NCI-H526 treated with DMSO at 0.1 percent for 48 hours (cell line): ENCODE measurements around the gene NUDT1.
"Not testable (repeated sequence)": the region's sequence is repeated elsewhere in the genome, so short reads cannot be mapped to it uniquely, and the experiment has no call there.

Experiments used
- DNase-seq: peaks from one replicate; lab custom pipeline; 2025; lab: John Stamatoyannopoulos, UW

Gene NUDT1

GRCh38 chr7:2249744-2250323 lies 7.8 kb downstream of the NUDT1 start:
- no peak for DNase-seq

- DNase-seq, result no peak
Measured at GRCh38 chr7:2251381-2251780, 9.4 kb downstream of the NUDT1 start.

DNA sequence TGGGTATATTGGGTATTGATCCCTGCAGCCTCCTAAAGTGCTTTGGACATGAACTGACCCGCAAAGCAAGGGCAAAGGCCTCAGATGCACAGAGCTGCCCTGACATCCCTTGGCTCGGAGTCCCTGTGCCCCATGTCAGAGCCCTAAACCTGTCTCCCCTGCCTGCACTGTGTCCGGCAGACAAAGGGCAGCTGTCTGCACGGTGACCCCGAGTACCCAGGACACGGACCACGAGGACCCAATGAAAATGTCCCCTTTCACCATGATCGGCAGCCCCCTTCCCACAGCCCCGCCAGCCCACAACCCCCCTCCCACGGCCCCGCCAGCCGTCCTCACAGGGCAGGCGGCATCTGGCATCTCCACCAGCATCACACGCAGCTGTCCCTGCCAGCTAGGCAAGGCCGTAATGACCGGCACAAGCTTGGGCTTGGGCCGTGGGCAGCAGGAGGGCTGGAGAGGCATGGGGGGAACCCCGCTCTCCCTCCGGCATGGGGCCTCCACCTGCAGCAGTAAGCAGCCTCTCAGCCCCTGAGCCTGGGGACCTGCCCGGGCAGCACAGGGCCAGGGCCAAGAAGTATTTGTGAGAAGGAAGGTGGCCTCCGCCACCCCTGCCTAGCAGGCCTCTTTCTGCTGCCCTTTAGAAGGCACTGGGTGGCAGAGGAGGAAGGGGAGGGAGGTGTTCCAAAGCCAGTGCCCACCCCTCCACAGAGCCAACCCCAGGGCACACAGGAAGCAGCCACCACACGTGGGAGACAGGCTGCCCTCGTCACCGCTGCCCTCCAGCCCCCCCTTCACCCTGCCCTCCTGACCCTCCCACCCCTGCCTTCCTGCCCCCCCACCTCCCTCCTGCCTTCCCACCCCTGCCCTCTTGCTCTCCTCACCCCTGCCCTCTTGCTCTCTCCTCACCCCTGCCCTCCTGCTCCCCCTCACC lies 10.1 kb downstream of the NUDT1 start:
- DNase-seq, result no peak

- no peak for DNase-seq
Measured at GRCh38 chr7:2253021-2253420, 11.0 kb downstream of the NUDT1 start.

DNA sequence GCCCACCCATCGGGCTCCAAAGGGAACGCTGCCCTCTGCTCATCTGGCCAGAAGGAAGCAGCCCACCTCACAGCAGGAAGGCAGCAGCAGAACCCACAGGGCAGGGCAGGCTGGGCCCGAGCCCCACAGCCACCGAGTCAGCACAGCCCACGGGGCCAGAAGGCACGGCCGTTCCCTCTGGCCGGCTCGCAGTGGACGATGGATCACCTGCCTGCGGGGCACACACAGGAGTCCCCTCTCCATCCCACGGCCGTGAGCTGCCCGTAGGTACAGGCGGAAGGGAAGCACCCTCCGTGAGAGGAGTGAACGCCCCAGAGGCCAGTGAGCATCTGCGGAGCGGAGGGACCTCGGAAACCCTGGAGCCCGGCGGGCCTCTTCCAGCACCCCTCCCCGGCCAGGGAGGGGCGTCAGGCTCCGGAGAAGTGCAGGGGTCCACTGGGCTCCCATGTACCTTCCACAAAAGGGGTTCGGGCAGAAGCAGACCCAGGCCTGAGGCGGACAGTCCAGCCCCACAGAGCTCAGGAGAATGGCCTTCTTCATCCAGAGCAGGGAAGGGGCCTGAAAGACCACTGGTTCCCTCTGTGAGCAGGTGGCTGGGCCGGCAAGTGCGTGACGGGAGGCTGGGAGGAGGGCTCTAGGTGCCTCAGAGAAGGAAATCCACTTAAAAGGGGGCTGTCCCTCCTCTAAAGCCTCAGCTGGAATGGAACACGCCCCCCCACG lies 11.7 kb downstream of the NUDT1 start:
- DNase-seq, result no peak

- DNase-seq, result no peak
Measured at GRCh38 chr7:2254429-2255144, 12.6 kb downstream of the NUDT1 start.

DNA sequence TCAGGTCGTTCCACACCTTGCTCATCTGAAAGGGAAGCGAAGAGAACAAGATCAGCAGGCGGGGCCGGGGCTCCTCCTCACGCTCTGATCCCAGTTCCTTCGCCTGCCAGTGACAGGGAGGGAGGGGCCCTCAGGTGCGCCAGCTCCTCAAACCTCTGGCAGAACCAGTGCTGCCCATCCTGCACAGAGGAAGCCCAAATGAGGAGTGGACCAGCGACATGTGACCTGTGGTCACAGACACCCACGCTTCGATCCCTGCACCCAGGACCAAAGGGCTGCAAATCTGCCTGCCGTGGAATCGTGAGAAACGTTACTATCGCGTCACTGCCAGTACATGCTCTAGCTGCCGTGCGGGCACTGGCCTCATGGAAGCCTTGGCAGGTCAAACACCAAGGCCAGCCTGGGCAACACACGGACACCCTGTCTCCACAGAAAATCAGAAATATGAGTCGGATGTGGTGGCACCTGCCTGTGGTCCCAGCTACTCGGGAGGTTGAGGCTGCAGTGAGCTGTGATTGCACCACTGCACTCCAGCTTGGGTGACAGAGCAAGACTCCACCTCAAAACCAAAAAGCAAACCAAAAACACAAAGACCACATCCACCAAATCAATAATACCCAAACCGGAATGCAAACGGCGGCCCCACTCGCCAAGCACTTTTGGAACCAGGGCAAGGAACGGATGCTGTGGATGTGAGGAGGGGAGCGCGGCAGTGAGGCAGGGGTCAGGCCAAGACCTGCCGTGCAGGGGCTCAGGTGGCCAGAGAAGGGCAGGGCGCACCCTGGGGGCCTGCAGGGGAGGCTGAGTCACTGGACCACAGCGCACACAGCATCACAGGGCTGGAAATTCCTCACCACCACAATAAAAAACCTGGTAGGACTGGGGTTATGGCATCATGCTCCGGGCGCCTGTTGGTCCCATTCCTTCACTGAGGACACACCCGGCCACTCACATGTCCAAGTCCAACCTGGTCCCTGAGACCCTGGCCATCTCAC lies 13.4 kb downstream of the NUDT1 start:
- no peak for DNase-seq

GRCh38 chr7:2256306-2257045 lies 14.4 kb downstream of the NUDT1 start:
- no peak for DNase-seq

GRCh38 chr7:2257046-2257551 lies 15.1 kb downstream of the NUDT1 start:
- DNase-seq, result no peak

DNA sequence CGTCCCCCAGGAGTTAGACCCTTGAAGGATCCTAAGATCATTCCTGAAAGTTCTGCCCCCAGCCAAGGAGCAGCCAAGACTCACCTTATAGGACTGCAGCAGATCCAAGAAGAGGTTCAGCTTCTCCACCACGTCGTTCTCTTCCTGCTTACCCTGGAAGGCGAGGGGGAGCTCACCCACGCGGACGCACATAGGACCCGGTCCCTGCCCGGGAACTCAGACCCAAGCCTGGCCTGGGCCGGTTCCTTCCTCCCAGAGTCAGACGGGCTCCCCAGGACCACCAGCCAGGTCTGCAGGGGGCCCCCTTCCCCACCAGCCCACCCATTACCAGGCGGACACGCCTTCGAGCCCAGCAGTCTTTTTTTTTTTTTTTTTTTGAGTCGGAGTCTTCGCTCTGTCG lies 15.6 kb downstream of the NUDT1 start:
- no peak for DNase-seq

- no peak for DNase-seq
Measured at GRCh38 chr7:2258661-2259365, 16.8 kb downstream of the NUDT1 start.

GRCh38 chr7:2259480-2259879 lies 17.5 kb downstream of the NUDT1 start:
- DNase-seq, result no peak

GRCh38 chr7:2260820-2261219 lies 18.8 kb downstream of the NUDT1 start:
- no peak for DNase-seq

DNA sequence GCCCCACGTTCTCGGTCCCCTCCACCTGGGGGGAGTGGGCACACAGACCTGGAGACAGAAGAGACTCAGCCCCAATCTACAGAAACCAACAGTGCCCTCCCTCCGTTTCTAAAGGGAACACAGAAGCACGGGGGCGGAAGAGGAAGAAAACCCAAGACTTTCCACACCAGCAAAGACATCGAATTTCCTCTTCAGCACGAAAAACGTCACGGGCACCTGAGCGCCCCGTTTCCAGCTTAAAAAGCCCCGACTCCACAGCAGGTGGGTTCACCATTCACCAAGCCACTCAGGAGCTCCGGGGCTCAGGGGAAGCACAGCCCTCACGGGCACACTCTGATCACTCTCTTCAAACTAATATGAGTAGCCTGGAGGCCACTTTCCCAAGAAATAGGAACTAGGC lies 19.6 kb downstream of the NUDT1 start:
- no peak for DNase-seq

GRCh38 chr7:2263176-2263575 lies 21.1 kb downstream of the NUDT1 start:
- DNase-seq, result no peak

- DNase-seq, result no peak
Measured at GRCh38 chr7:2264158-2264557, 22.1 kb downstream of the NUDT1 start.

GRCh38 chr7:2266911-2267310 lies 24.9 kb downstream of the NUDT1 start:
- DNase-seq, result no peak

DNA sequence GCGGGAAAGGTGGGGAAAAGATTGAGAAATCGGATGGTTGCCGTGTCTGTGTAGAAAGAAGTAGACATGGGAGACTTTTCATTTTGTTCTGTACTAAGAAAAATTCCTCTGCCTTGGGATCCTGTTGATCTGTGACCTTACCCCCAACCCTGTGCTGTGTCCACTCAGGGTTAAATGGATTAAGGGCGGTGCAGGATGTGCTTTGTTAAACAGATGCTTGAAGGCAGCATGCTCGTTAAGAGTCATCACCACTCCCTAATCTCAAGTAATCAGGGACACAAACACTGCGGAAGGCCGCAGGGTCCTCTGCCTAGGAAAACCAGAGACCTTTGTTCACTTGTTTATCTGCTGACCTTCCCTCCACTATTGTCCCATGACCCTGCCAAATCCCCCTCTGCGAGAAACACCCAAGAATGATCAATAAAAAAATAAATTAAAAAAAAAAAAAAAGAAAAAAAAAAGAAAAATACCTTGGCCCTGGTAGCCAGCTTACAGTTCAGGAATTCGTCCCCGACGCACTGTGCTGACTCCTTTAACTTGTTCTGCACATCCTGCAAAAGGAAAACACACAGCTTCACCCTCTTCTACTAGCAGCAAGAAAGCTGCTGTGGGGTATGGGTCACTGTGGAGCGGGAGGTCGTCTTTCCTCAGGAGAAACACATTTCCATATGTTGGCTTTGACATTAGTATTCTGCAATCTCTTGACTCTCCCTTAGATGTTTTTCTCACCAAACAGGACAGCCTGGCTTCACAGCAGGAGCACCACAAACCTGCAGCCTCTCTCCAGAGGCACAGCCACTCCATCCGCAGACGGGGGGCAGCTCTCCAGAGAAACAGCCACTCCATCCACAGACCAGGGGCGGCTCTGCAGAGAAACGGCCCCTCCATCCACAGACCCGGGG lies 27.3 kb downstream of the NUDT1 start:
- DNase-seq, result not testable (repeated sequence)
